OCI-LY7 (cell line): ENCODE measurements around the gene FAM107B. TPM values are rescaled to one million over a fixed set of nuclear protein-coding genes. Genes with fewer than 3 reads are reported as not detected.

Experiments used
- BruUV-seq: library from RNA; stranded (reverse); fragments of 400-500 nt; replicated peaks from 2 replicates; lab custom pipeline; 2021; lab: Mats Ljungman, UMichigan
- CTCF ChIA-PET: fragments of 300-600 bp; sonication (Branson Sonifier 250); formaldehyde crosslinking; loops from one replicate; lab custom pipeline; 2022; ENCODE audit warnings: antibody characterized with exemption; ENCODE audit not compliant: unreplicated experiment; lab: Charles Lee
- POLR2A ChIA-PET: fragments of 300-600 bp; sonication (Branson Sonifier 250); formaldehyde crosslinking; loops from one replicate; lab custom pipeline; 2022; ENCODE audit warnings: antibody characterized with exemption; lab: Charles Lee
- DNase-seq: peaks from one replicate; pipeline ENCODE4 v3.0.0-alpha.2; 2015; ENCODE audit warnings: low spot score
- H2AFZ ChIP-seq: fragments of 200-600 bp; sonication (generic), shearing (Covaris generic); 2 replicates; pipeline ENCODE4 v1.6.1; 2014; ENCODE audit warnings: mild to moderate bottlenecking, antibody characterized with exemption, low read length, moderate library complexity
- H3K27ac ChIP-seq: fragments of 200-600 bp; sonication (generic); 2 replicates; pipeline ENCODE4 v1.5.1; 2014; ENCODE audit warnings: mixed run types, low read depth, mild to moderate bottlenecking, moderate library complexity, low read length, inconsistent platforms; ENCODE audit not compliant: poor library complexity, severe bottlenecking
- H3K36me3 ChIP-seq: fragments of 200-600 bp; sonication (generic); 2 replicates; pipeline ENCODE4 v1.6.1; 2014; ENCODE audit warnings: mild to moderate bottlenecking, antibody characterized with exemption, low read length, moderate library complexity, mixed read lengths; ENCODE audit not compliant: insufficient read depth
- H3K4me1 ChIP-seq: fragments of 200-600 bp; sonication (generic); 2 replicates; pipeline ENCODE4 v1.5.1; 2014; ENCODE audit warnings: mild to moderate bottlenecking, low read length; ENCODE audit not compliant: insufficient read depth, poor library complexity, severe bottlenecking
- H3K4me2 ChIP-seq: fragments of 200-600 bp; sonication (generic); 2 replicates; pipeline ENCODE4 v1.6.1; 2014; ENCODE audit warnings: mild to moderate bottlenecking, low read length
- H3K4me3 ChIP-seq: fragments of 200-600 bp; sonication (generic); 2 replicates; pipeline ENCODE4 v1.5.1; 2014; ENCODE audit warnings: mild to moderate bottlenecking, low read depth, low read length; ENCODE audit not compliant: poor library complexity, severe bottlenecking
- H3K79me2 ChIP-seq: fragments of 200-600 bp; sonication (generic); 2 replicates; pipeline ENCODE4 v1.6.1; 2016; ENCODE audit warnings: low read depth, mild to moderate bottlenecking, low read length, moderate library complexity, mixed read lengths; ENCODE audit not compliant: insufficient read depth
- H3K9me2 ChIP-seq: fragments of 200-600 bp; sonication (generic); 2 replicates; pipeline ENCODE4 v1.6.1; 2016; ENCODE audit warnings: mild to moderate bottlenecking, low read length, mixed read lengths; ENCODE audit not compliant: insufficient read depth
- H3K9me3 ChIP-seq: fragments of 200-600 bp; sonication (generic); 2 replicates; pipeline ENCODE4 v1.6.1; 2014; ENCODE audit warnings: mild to moderate bottlenecking, mixed run types, low read length, mixed read lengths
- H4K20me1 ChIP-seq: fragments of 200-600 bp; sonication (generic); 2 replicates; pipeline ENCODE4 v1.6.1; 2014; ENCODE audit warnings: mild to moderate bottlenecking, antibody characterized with exemption, low read length, moderate library complexity, mixed read lengths; ENCODE audit not compliant: insufficient read depth
- CTCF ChIP-seq: fragments of 200-600 bp; sonication (generic); conservative IDR thresholded peaks from 2 replicates; pipeline ENCODE4 v1.5.1; 2014; ENCODE audit warnings: mild to moderate bottlenecking, antibody characterized with exemption, low read length, moderate library complexity, mixed read lengths
- EZH2phosphoT487 ChIP-seq: fragments of 200-600 bp; sonication (generic); IDR thresholded peaks from 2 replicates; pipeline ENCODE4 v1.6.1; 2018; ENCODE audit warnings: low read depth, borderline replicate concordance, mild to moderate bottlenecking, mixed run types, antibody characterized with exemption, low read length, moderate library complexity, mixed read lengths
- intact Hi-C: fragments of 100-400 bp; cut with micrococcal nuclease; formaldehyde crosslinking; loops from one replicate; pipeline ENCODE4 v1.10.0; 2022; ENCODE audit not compliant: unreplicated experiment
- total RNA-seq, 2 experiments: library from RNA; depleted of rRNA in 1 of 2; stranded (reverse); fragments of >200 nt in 1 of 2; shearing (Covaris generic) in 1 of 2; gene quantifications; 2 replicates each; pipeline ENCODE4 v1.2.3, GENCODE V29; 2014 to 2022

The FAM107B gene
- total RNA-seq, 2 experiments from 2014 or later, result 114 to 398 TPM

GRCh38 chr10:14810969-14811953, 36.6 kb upstream of the FAM107B start:
- Histone ChIP-seq H4K20me1 (no peaks in the 10 kb centered on the region), H3K27ac (no peak overlapping the region), H3K79me2 (no peaks in the 10 kb centered on the region), H3K9me3 (no peaks in the 10 kb centered on the region), H3K4me3 (no peak overlapping the region), H2AFZ (peak overlapping the region; percentile 26; the same call in 1 of the 2 replicates), H3K4me1 (peaks cover 20% of the 10 kb centered on the region), H3K4me2 (no peak overlapping the region), H3K36me3 (no peaks in the 10 kb centered on the region), H3K9me2 (no peaks in the 10 kb centered on the region)
- TF ChIP-seq EZH2phosphoT487 (no peak), CTCF (peak; percentile 51)
- ChIA-PET POLR2A (interaction anchor here (1.5 kb wide), 1 partner anchor 60 kb away, joined by 4 read pairs; no protein-coding TSS in a partner anchor), CTCF (no interaction called here)
- intact Hi-C loops, result no loop called here
- DNase-seq, result peak; percentile 26
- no TSS peak for BruUV-seq

GRCh38 chr10:14806318-14806717, 31.6 kb upstream of the FAM107B start:
- TF ChIP-seq CTCF, result no peak
- Histone ChIP-seq H3K4me3 (no peak overlapping the region), H3K79me2 (no peaks in the 10 kb centered on the region), H3K4me1 (peaks cover 14% of the 10 kb centered on the region), H3K9me3 (no peaks in the 10 kb centered on the region), H2AFZ (no peak overlapping the region), H3K27ac (no peak overlapping the region), H3K36me3 (no peaks in the 10 kb centered on the region), H3K9me2 (no peaks in the 10 kb centered on the region), H3K4me2 (no peak overlapping the region), H4K20me1 (no peaks in the 10 kb centered on the region)
- POLR2A ChIA-PET, result no interaction called here
- DNase-seq, result no peak
- CTCF ChIA-PET, result no interaction called here
- no TSS peak for BruUV-seq
- intact Hi-C loops, result no loop called here

GRCh38 chr10:14803827-14804226, 29.1 kb upstream of the FAM107B start:
- no peak for TF ChIP-seq EZH2phosphoT487
- no peak for TF ChIP-seq CTCF
- DNase-seq, result no peak
- Histone ChIP-seq H3K4me2 (no peak overlapping the region), H3K79me2 (no peaks in the 10 kb centered on the region), H3K4me1 (peaks cover 26% of the 10 kb centered on the region), H2AFZ (no peak overlapping the region), H4K20me1 (no peaks in the 10 kb centered on the region), H3K27ac (no peak overlapping the region), H3K4me3 (no peak overlapping the region), H3K9me2 (no peaks in the 10 kb centered on the region), H3K36me3 (no peaks in the 10 kb centered on the region), H3K9me3 (no peaks in the 10 kb centered on the region)
- no TSS peak for BruUV-seq
- intact Hi-C loops, result no loop called here
- ChIA-PET POLR2A (interaction anchor here (1.4 kb wide), 1 partner anchor 53 kb away, joined by 3 read pairs; no protein-coding TSS in a partner anchor), CTCF (no interaction called here)
